HPDE6-E6E7 (cell line): ENCODE measurements around the gene SEMA6B.
"Not testable (repeated sequence)": the region's sequence is repeated elsewhere in the genome, so short reads cannot be mapped to it uniquely, and the experiment has no call there.

ENCODE experiments used
- DNase-seq: peaks from one replicate; pipeline ENCODE4 v3.0.0; 2011; ENCODE audit warnings: missing footprints; ENCODE audit errors: extremely low spot score

The SEMA6B gene

DNA sequence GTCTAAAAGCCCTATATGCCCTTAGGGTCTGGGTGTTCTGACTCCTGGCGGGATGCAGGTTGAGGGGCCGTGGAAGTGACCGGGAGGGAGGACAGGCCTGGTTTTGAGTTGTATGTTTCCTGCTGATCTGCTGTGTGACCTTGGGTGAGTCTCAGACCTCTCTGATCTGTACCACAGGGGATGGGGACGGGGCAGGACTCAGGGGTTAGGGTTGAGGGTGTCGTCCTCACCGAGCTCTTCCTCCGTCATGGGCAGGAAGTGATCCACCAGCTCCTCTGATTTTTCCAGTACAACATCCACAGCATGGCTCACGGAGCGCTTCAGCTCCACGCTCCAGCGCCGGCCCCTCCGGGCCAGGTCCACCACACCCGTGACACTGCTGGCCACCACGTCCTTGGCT lies 30.6 kb downstream of the SEMA6B start:
- no peak for DNase-seq

DNA sequence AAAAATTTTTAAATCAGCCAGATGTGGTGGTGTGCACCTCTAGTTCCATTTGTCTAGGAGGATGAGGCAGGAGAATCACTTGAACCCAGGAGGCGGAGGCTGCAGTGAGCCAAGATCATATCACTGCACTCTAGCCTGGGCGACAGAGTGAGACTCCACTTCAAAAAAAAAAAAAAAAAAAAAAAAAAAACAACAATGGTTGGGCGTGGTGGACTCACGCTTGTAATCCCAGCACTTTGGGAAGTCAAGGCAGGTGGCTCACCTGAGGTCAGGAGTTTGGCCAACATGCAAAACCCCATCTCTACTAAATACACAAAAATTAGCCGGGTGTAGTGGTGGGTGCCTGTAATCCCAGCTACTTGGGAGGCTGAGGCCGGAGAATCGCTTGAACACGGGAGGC lies 32.1 kb downstream of the SEMA6B start:
- not testable (repeated sequence) for DNase-seq

- no peak for DNase-seq
Observed at GRCh38 chr19:4525563-4526002, 33.9 kb downstream of the SEMA6B start.

GRCh38 chr19:4524808-4525562 lies 34.5 kb downstream of the SEMA6B start:
- DNase-seq = no peak

DNA sequence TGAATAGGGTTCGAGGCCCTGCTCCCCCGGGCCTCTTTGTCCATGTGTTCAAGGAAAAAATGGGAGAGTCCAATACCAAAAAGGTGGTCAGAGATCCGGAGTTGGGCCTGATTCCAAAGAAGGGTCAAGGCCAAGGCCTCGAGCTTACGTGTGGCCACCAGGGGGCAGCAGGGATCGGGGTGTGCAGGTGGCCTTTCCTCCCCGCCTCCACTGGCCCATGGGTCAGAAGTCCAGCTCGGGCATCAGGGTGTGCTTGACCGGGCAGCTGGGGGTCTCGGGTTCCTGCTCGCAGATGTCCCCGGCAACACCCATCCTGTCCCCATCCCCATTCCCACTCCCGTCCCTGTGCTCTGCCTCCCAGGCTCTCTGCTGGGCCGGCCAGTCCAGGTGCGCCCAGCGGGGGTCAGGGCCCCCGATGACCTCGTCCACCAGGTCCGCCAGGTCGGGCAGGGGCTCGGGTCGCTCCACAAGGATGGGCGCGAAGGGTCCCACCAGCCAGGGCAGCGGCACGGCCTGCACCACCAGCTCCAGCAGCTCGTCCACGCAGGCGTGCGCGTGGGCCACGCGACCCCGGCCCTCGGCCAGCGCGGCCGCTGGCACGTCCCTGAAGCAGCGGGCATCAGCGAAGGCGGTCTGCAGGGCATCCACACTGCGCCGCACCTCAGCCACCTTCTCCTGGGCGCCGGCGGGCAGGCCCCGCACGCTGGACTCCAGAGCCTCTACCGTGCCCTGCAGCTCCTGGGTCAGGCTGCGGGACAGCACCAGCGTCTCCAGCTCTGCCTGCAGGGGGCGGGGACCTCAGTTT lies 36.0 kb downstream of the SEMA6B start:
- DNase-seq = no peak

DNA sequence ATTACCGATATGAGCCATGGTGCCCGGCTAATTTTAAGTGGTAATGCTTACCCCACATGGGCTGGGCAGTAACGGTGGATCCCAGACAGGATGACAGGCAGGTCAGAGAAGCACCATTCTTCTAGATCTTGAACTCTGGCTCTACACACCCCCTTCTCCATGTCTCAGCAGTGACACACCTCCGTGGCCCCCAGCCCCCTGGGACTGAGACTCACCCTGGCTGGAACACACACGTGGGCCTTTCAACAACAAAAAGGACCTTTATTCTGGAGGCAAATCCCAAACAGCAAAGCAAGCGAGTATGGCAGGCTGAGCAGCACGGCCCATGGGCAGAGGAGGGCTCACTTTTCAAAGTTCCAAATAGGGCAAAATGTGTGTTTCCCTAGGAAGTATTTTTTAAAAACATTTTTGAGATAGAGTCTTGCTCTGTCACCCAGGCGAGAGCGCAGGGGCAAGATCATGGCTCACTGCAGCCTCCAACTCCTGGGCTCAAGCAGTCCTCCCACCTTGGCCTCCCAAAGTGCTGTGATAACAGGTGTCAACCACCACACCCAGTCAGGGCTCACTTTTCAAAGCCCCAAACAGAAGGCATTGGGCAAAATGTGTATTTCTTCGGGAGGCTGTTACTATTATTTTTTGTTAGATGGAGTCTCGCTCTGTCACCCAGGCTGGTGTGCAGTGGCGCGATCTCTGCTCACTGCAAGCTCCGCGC lies 37.0 kb downstream of the SEMA6B start:
- DNase-seq = no peak

DNA sequence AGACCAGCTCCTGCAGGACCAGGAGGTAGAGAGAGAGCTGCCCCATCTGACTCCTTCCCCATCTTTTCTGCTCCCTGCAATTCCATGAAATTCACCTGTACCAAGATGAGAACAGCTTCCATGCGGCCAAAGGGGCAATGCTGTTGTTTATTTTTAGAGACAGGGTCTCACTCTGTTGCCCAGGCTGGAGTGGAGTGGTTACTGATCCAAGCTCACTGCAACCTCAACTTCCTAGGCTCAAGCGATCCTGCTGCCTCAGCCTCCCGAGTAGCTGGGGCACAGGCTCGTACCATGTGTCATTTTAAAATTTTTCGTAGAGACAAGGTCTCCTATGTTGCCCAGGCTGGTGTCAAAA lies 37.6 kb downstream of the SEMA6B start:
- no peak for DNase-seq

- DNase-seq = no peak
Observed at GRCh38 chr19:4521170-4521887, 38.2 kb downstream of the SEMA6B start.

DNA sequence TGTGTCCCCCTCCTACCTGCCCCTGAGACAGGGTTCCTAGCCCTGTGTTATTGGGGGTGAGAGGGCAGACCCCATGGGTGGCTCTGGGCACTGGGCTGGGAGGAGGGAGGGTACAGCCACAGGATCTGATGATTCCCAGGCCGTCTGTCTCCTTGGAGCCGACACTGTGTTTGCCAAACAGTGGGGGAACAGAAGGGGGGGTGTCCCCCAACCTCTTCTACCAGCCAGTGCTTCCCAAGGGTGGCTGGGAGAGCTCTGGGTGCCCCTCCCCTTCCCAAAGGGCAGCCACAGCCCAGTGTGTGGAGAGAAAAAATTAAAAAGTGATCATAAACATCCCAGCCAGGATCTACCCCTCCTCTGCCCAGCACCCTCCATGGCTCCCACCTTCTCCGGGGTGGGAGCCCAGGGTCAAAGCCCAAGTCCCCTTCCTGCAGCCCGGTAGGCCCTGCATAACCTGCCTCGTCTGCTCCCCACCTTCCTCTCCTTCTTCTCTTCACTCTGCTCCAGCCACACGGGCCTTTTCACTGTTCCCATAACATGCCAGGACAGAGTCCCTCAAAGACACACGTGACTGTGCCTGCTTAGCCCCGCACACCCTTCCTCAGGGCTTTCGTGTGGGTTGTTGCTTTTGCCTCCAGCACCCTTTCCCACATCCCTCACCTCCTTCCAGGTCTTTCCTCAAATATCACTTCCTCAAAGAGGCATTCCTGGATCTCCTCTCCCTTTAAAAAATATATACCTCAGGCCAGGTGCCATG lies 39.8 kb downstream of the SEMA6B start:
- DNase-seq = no peak

- no peak for DNase-seq
Observed at GRCh38 chr19:4519172-4519496, 40.4 kb downstream of the SEMA6B start.

GRCh38 chr19:4518345-4519171 lies 40.9 kb downstream of the SEMA6B start, which contains the start of gene PLIN4:
PLIN4 (minus strand) TSS chr19:4518486; CDS start chr19:4518272, 214 bp downstream.
- no peak for DNase-seq

DNA sequence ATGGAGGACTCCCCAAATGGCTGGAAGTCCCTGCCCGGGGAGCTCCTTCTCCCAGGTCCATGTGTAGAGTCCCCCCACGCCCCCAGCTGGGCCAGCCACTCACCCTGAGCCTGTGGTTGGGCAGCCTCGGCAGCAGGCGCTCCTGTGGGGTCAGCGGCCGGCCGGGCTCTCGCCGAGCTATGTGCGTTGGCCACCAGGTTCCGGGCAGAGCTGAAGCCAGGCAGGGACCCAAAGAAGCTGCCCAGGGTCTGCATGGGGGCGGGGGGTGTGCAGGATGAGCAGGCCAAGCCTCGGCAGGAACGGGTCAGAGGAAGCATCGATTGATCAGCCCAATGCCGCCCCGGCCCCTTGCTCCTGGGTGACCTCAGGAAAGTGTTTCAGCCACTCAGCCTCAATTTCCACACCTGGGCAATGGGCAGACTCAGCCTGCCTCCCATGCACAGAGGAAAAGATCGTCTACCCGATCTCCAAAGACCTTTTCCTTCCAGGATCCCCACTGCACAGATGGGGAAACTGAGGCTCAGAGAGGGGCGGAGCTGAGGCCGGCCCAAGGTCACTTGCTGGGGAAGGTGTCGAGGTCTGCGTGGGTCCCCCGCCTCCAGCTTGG lies 41.9 kb downstream of the SEMA6B start:
- no peak for DNase-seq

DNA sequence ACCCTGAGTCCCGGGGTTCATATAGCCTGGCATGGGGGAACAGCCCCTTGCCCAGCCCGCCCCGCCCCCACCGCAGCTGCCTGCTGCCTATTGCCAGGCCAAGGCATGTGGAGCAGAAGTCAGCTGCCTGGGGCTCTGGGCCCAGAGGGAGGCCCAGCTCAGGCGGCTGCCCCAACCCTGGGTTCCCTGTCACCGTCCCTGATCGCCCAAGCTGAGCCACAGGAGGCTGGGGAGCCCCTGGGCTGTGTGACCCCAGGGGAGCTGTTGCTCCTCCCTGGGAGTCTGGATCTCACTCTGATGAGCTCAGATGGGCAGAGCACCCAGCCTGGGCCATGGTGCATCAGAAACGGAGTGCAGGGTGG lies 42.6 kb downstream of the SEMA6B start:
- DNase-seq = no peak

DNA sequence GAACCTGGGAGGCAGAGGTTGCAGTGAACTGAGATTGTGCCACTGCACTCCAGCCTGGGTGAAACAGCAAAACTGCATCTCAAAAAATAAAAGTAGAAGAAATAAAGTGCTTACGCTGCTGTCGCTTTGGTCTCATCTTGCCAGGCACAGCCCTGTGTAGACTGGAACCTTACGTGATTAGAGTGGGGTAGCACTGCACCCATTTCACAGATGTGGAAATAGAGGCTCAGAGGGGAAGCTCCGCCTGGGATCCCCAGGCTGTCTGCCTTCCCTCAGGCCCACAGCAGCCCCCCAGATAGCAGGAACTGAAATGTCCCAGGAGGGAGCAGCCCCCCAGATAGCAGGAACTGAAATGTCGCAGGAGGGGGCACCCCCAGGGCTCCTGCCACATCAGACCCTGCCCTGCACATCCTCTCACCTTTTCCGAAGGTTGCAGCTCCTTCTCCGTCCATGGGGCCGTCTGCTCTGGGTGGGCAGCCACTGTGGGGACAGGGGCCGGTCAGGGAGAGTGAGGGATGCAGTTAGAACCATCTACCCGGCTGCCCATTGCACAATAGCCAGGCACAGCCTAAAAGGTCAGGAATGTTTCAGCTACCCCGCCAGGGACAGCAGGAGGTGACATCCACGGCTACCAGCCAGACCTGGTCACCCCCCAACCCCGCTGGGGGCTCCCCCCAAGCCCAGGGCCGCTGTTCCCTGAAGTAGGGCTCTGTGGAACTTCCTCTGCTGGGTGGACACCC lies 43.1 kb downstream of the SEMA6B start:
- DNase-seq = no peak

DNA sequence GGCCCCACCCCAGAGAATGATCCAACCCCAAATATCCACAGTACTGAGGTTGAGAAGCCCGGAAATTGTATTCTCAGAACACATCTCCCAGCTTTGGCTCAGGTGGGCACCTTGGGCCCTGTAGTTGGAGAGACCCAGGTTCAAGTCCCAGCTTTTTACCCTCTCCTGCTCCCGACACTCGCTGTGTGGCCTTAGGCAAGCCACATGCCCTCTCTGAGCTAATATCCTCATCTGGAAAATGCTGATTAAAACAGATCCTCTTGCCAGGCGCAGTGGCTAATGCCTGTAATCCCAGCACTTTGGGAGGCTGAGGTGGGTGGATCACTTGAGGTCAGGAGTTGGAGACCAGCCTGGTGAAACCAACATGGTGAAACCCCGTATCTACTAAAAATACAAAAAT lies 43.8 kb downstream of the SEMA6B start:
- DNase-seq = no peak

DNA sequence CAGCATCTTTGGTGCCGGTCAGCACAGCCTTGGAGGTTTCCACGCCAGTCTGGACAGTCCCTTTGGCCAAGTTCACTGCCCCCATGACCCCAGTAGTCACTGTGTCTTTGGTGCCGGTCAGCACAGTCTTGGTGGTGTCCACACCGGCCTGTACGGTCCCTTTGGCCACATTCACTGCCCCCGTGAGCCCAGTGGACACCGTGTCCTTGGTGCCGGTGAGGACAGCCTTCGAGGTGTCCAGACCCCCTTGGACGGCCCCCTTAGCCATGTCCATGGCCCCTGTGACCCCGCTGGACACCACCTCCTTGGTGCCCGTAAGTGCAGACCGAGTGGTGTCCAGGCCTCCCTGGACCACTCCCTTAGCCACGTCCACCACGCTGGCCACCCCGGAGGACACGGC lies 46.2 kb downstream of the SEMA6B start:
- DNase-seq = no peak

DNA sequence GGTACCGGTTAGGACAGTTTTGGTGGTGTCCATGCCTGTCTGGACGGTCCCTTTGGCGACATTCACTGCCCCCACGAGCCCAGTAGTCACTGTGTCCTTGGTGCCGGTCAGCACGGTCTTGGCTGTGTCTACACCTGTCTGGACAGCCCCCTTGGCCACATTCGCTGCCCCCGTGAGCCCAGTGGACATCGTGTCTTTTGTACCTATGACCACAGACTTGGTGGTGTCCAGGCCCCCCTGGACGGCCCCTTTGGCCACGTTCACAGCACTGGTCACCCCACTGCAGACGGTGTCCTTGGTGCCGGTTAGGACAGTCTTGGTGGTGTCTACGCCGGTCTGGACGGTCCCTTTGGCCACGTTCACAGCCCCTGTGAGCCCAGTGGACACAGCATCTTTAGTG lies 47.4 kb downstream of the SEMA6B start:
- no peak for DNase-seq

DNA sequence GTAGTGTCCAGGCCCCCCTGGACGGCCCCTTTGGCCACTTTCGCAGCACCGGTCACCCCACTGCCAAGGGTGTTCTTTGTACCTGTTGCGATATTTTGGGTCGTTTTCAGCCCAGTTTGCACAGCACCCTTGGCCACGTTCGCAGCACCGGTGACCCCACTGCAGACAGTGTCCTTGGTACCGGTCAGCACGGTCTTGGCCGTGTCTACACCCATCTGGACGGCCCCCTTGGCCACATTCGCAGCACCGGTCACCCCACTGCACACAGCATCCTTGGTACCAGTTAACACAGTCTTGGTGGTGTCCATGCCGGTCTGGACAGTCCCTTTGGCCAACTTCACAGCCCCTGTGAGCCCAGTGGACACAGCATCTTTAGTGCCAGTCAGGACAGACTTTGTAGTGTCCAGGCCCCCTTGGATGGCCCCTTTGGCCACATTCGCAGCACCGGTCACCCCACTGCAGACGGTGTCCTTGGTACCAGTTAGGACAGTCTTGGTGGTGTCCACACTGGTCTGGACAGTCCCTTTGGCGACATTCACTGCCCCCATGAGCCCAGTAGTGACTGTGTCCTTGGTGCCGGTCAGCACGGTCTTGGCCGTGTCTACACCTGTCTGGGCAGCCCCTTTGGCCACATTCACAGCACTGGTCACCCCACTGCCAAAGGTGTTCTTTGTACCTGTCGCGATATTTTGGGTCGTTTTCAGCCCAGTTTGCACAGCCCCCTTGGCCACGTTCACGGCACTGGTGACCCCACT lies 48.0 kb downstream of the SEMA6B start:
- no peak for DNase-seq
